Measurements from ENCODE around the gene CAPN11. TPM values are rescaled to one million over a fixed set of nuclear protein-coding genes. Genes with fewer than 3 reads are reported as not detected.

CAPN11 gene
- total and polyA plus RNA-seq, 9 of the 15 experiments (the other 6 are each of a cell fraction or from before 2014, with no cell fraction given), result 0.03 to 0.61 (median 0.17) TPM; not detected in 1

- no peaks in the 10 kb centered on the region for H3K79me2 ChIP-seq (ENCODE audit: control insufficient read depth, insufficient read depth, low read length)
- CTCF ChIA-PET (ENCODE audit: low intra/inter-chr PET ratio), result no interaction called here
- in situ Hi-C loops (cut with MboI), result no loop called here
- no peak for FAIRE-seq
- H3K27ac ChIP-seq (ENCODE audit: extremely low read depth, low read depth, low read length), result no peak overlapping the region
- H3K4me1 ChIP-seq (replicated peaks in 1 of 2; ENCODE audit: control insufficient read depth in 2 of 2, insufficient read depth in 2 of 2, low read length in 2 of 2), result peaks cover 8 to 11% of the 10 kb centered on the region in 2 experiments; a peak in 4 of 5 replicates
- WGBS (ENCODE audit: insufficient coverage, low coverage, missing lambda C conversion rate), result 63% methylated on average over 8 of the region's 8 CpGs
- no peaks in the 10 kb centered on the region for H3K9me3 ChIP-seq (replicated peaks; ENCODE audit: control insufficient read depth, insufficient read depth, low read depth, low read length)
- intact Hi-C loops (cut with micrococcal nuclease), result no loop called here
- H3K9ac ChIP-seq (ENCODE audit: insufficient read depth in 1 of 2, low read depth in 2 of 2, low read length in 2 of 2), result no peak overlapping the region
- H4K20me1 ChIP-seq (replicated peaks; ENCODE audit: control insufficient read depth, insufficient read depth, low read length), result no peaks in the 10 kb centered on the region
- no TSS peak for BruUV-seq (replicated peaks)
- H3K4me2 ChIP-seq (ENCODE audit: insufficient read depth, low read length), result no peak overlapping the region; the same call in 1 of the 2 replicates
- no peak for ATAC-seq
- no peaks in the 10 kb centered on the region for H3K27me3 ChIP-seq (ENCODE audit: control insufficient read depth in 2 of 2, insufficient read depth in 2 of 2, low read length in 2 of 2)
- DNase-seq (ENCODE audit: extremely low read depth in 1 of 4, low spot score in 3 of 4), result no peak
- no peaks in the 10 kb centered on the region for H3K9me1 ChIP-seq (ENCODE audit: control insufficient read depth, insufficient read depth, low read length)
- no peaks in the 10 kb centered on the region for H3K36me3 ChIP-seq (ENCODE audit: control insufficient read depth, insufficient read depth, low read length)
- no peak overlapping the region; the same call in 1 of the 2 replicates for H2AFZ ChIP-seq (ENCODE audit: low read depth, low read length)
- no peak overlapping the region for H3K4me3 ChIP-seq
- POLR2A ChIA-PET, result interaction anchor here (0.6 to 4.5 kb wide), 10 partner anchors 8 to 94 kb away, joined by 3 to 32 read pairs (median 4); partner anchors contain the start of genes HSP90AB1 and MYMX
- TF ChIP-seq HCFC1 (IDR thresholded peaks at IDR 0.05; ENCODE audit: low read depth, low read length) (no peak), JUND (IDR thresholded peaks at IDR 0.05; ENCODE audit: borderline replicate concordance, low read depth, low read length) (peak; percentile 60; the same call in 1 of the 2 replicates), JUND (tag; IDR thresholded peaks at IDR 0.05; ENCODE audit: borderline replicate concordance, low read depth, low read length) (0 out of 3 replicates have a peak, but pooled peaks have one; percentile 51), TAF7 (tag; IDR thresholded peaks at IDR 0.05) (no peak), HMGN3 (IDR thresholded peaks at IDR 0.05; ENCODE audit: borderline replicate concordance, extremely low read depth, insufficient read length, low read depth, low read length) (no peak), MAZ (CRISPR knock-in tag; conservative IDR thresholded peaks at IDR 0.05 in 1 of 2, IDR thresholded peaks at IDR 0.05 in 1 of 2) (no peak), MECOM (CRISPR knock-in tag; IDR thresholded peaks at IDR 0.05) (no peak), ATF3 (IDR thresholded peaks at IDR 0.05) (peak; percentile 70), ATF3 (CRISPR knock-in tag; conservative IDR thresholded peaks at IDR 0.05) (no peak), DNMT1 (IDR thresholded peaks at IDR 0.05) (no peak), BCOR (IDR thresholded peaks at IDR 0.05) (peak; percentile 37; the same call in 1 of the 2 replicates), FOSL1 (tag; conservative IDR thresholded peaks at IDR 0.05) (peak; percentile 66), POLR2H (tag; IDR thresholded peaks at IDR 0.05; ENCODE audit: low read depth) (no peak), ADNP (tag; IDR thresholded peaks at IDR 0.05) (peak; percentile 43; the same call in 1 of the 2 replicates), RBM25 (IDR thresholded peaks at IDR 0.05; ENCODE audit: low read depth, low read length, severe bottlenecking) (peak; percentile 55), CREB3 (tag; conservative IDR thresholded peaks at IDR 0.05; ENCODE audit: low read depth) (no peak), ETV6 (IDR thresholded peaks at IDR 0.05; ENCODE audit: borderline replicate concordance in 1 of 2, low read depth in 2 of 2, low read length in 1 of 2) (no peak), ETV6 (CRISPR knock-in tag; IDR thresholded peaks at IDR 0.05; ENCODE audit: borderline replicate concordance) (no peak), NFIX (CRISPR knock-in tag; IDR thresholded peaks at IDR 0.05; ENCODE audit: low read depth) (no peak), C11orf30 (IDR thresholded peaks at IDR 0.05; ENCODE audit: low read depth) (no peak)
Observed at GRCh38 chr6:44193307-44193910, 34.8 kb downstream of the CAPN11 start.

Data from K562 (cell line).